Nephron (organoid): Measurements from ENCODE around the gene ADGRD2.

Source experiments
- H3K27ac Mint-ChIP-seq, 3 experiments: 2 replicates each; pipeline ENCODE4 v1.8.0; 2020; ENCODE audit warnings: mixed read lengths in 3 of 3, mild to moderate bottlenecking in 2 of 3, moderate library complexity in 1 of 3
- H3K27me3 Mint-ChIP-seq: 2 replicates; pipeline ENCODE4 v1.8.0; 2021; ENCODE audit warnings: low read depth, mild to moderate bottlenecking, moderate library complexity, mixed read lengths
- H3K36me3 Mint-ChIP-seq: 2 replicates; pipeline ENCODE4 v1.8.0; 2020; ENCODE audit warnings: low read depth, mixed read lengths
- H3K4me1 Mint-ChIP-seq: 2 replicates; pipeline ENCODE4 v1.8.0; 2020; ENCODE audit warnings: mixed read lengths
- H3K4me3 Mint-ChIP-seq, 3 experiments: 2 replicates each; pipeline ENCODE4 v1.8.0; 2020; ENCODE audit warnings: mild to moderate bottlenecking in 3 of 3, mixed read lengths in 3 of 3, moderate library complexity in 2 of 3
- H3K9me3 Mint-ChIP-seq: 2 replicates; pipeline ENCODE4 v1.8.0; 2020; ENCODE audit warnings: mixed read lengths
- CTCF ChIP-seq, 3 experiments: fragments of 200-600 bp; sonication (generic); IDR thresholded peaks; one replicate each; pipeline ENCODE4 v1.5.0; 2021; ENCODE audit warnings: antibody characterized with exemption in 3 of 3; ENCODE audit not compliant: unreplicated experiment in 3 of 3

ADGRD2 gene

GRCh38 chr9:124439686-124440243, 10.5 kb upstream of the ADGRD2 start:
- Mint-ChIP-seq H3K9me3 (peaks cover 3% of the 10 kb centered on the region), H3K36me3 (no peaks in the 10 kb centered on the region), H3K27ac (no peak overlapping the region), H3K4me1 (no peaks in the 10 kb centered on the region), H3K4me3 (no peak overlapping the region), H3K27me3 (peaks cover 35% of the 10 kb centered on the region)
- TF ChIP-seq CTCF (IDR thresholded peaks at IDR 0.05; ENCODE audit: unreplicated experiment in 3 of 3): no peak

DNA sequence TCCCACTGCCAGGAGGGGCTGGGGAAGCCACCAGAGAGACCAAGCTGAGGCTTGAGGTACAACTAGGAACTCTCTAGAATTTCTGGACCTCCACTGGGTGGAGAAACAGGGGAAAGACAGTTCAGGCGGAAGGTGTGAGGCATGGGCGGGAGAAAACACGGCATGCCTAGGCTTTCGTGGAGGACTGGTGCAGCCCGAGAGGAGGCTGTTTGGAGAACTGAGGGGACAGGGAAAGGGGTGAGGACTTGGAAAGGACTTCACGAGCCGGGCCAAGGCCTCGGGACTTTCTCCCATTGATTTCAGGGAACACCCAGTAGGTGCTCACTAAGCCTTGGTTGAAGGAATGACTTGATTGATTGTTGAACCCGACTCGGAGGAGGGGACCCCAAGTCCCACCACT, 9.5 kb upstream of the ADGRD2 start:
- Mint-ChIP-seq H3K36me3 (no peaks in the 10 kb centered on the region), H3K4me1 (no peaks in the 10 kb centered on the region), H3K27me3 (peaks cover 43% of the 10 kb centered on the region), H3K4me3 (no peak overlapping the region), H3K27ac (no peak overlapping the region), H3K9me3 (peaks cover 3% of the 10 kb centered on the region)
- TF ChIP-seq CTCF (IDR thresholded peaks at IDR 0.05; ENCODE audit: unreplicated experiment in 3 of 3): no peak

DNA sequence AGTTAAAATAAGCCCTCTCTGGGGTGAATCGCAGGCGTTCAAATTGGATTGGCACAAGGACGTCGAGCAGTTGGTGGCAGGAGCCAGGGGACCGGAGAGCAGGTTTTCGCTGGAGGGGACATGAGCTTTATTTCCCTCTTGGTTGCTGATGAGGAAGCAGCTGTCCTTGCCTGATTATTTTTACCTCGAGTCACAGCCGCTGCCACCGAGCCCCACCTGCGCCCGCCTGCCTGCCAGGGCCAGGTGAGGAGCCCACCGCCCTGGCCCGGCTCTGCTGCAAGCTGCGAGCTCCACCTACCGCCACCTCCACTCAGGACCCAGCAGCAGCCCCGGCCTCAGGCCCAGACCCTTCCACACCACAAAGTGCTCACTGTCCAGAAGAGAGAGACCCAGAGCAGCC, 9.0 kb upstream of the ADGRD2 start:
- peaks cover 48% of the 10 kb centered on the region for H3K27me3 Mint-ChIP-seq
- H3K36me3 Mint-ChIP-seq: no peaks in the 10 kb centered on the region
- no peak overlapping the region for H3K27ac Mint-ChIP-seq
- no peaks in the 10 kb centered on the region for H3K4me1 Mint-ChIP-seq
- H3K4me3 Mint-ChIP-seq: no peak overlapping the region
- H3K9me3 Mint-ChIP-seq: peaks cover 3% of the 10 kb centered on the region
- TF ChIP-seq CTCF (IDR thresholded peaks at IDR 0.05; ENCODE audit: unreplicated experiment in 3 of 3): no peak

GRCh38 chr9:124442379-124442778, 7.9 kb upstream of the ADGRD2 start:
- peaks cover 46% of the 10 kb centered on the region for H3K27me3 Mint-ChIP-seq
- H3K36me3 Mint-ChIP-seq: no peaks in the 10 kb centered on the region
- no peak overlapping the region for H3K27ac Mint-ChIP-seq
- no peak overlapping the region for H3K4me3 Mint-ChIP-seq
- peaks cover 3% of the 10 kb centered on the region for H3K9me3 Mint-ChIP-seq
- no peak for TF ChIP-seq CTCF (IDR thresholded peaks at IDR 0.05; ENCODE audit: unreplicated experiment in 3 of 3)
- H3K4me1 Mint-ChIP-seq: no peaks in the 10 kb centered on the region

DNA sequence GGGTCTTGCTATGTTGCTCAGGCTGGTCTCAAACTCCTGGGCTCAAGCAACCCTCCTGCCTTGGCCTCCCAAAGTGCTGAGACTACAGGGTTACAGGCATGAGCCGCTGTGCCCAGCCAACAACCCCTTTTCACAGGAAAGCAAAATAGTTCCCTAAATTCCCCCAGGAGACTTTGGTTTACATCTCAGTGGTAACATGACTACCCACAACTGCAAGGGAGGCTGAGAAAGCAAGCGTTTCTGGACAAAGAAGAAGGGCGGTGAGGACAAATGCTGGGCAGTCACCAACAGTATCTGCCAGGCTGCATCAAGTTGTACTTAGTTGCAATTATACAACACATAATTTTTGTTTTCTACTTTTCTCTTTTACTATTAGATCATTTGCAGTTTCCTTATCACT, 7.4 kb upstream of the ADGRD2 start:
- H3K9me3 Mint-ChIP-seq: peaks cover 3% of the 10 kb centered on the region
- TF ChIP-seq CTCF (IDR thresholded peaks at IDR 0.05; ENCODE audit: unreplicated experiment in 3 of 3): no peak
- H3K4me1 Mint-ChIP-seq: no peaks in the 10 kb centered on the region
- no peak overlapping the region for H3K4me3 Mint-ChIP-seq
- no peak overlapping the region for H3K27ac Mint-ChIP-seq
- H3K36me3 Mint-ChIP-seq: no peaks in the 10 kb centered on the region
- H3K27me3 Mint-ChIP-seq: peaks cover 45% of the 10 kb centered on the region

DNA sequence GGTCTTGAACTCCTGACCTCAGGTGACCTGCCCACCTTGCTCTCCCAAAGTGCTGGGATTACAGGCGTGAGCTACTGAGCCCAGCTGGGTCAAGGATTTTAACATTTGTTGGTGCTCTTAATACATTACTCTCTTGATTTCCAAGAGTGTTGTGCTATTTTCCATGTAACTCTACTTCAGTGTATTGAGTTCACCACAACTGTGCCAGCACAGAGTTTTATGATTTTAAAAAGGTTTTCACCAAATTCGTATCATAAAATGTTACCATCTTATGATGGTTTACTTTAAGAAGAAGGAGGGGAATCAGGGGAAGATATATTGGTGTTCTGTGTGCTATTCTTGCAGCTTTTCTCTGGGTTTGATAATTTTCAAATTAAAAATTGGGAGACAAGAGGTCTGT, 6.6 kb upstream of the ADGRD2 start:
- Mint-ChIP-seq H3K4me1 (no peaks in the 10 kb centered on the region), H3K27ac (no peak overlapping the region), H3K9me3 (peaks cover 3% of the 10 kb centered on the region), H3K27me3 (peaks cover 45% of the 10 kb centered on the region), H3K4me3 (no peak overlapping the region), H3K36me3 (no peaks in the 10 kb centered on the region)
- no peak for TF ChIP-seq CTCF (IDR thresholded peaks at IDR 0.05; ENCODE audit: unreplicated experiment in 3 of 3)
